IMR-90 (cell line): ENCODE measurements around the gene RNF212B. TPM values are rescaled to one million over a fixed set of nuclear protein-coding genes. Genes with fewer than 3 reads are reported as not detected.

ENCODE experiments used
- ATAC-seq: fragments of 200-7000 bp; cut with Tn5 transposase; 2 replicates; pipeline ENCODE4 v1.9.1; 2020; ENCODE audit warnings: low read depth, mild to moderate bottlenecking, moderate library complexity
- BruUV-seq: library from RNA; stranded (reverse); fragments of 400-500 nt; replicated peaks from 2 replicates; lab custom pipeline; 2021; lab: Mats Ljungman, UMichigan
- CTCF ChIA-PET: fragments of 300-600 bp; formaldehyde crosslinking; extraction: SDS; loops from one replicate; lab custom pipeline; 2021; ENCODE audit warnings: antibody characterized with exemption; lab: Yijun Ruan, JAX
- POLR2A ChIA-PET: fragments of 300-600 bp; sonication (Branson Sonifier 250); formaldehyde crosslinking; loops from one replicate; lab custom pipeline; 2022; ENCODE audit warnings: antibody characterized with exemption; ENCODE audit not compliant: unreplicated experiment; lab: Charles Lee
- DNase-seq: peaks from one replicate; pipeline ENCODE4 v3.0.0; 2013
- H2AFZ ChIP-seq: replicated peaks from 2 replicates; pipeline ENCODE3; 2013; ENCODE audit warnings: low read length, mild to moderate bottlenecking; ENCODE audit not compliant: poor library complexity
- H2AK5ac ChIP-seq: 2 replicates; pipeline ENCODE4 v1.6.1; 2013; ENCODE audit warnings: low read depth, low read length, inconsistent platforms
- H2AK9ac ChIP-seq: replicated peaks from 2 replicates; pipeline ENCODE3; 2013; ENCODE audit warnings: mild to moderate bottlenecking, low read depth, low read length, moderate library complexity; ENCODE audit not compliant: poor library complexity
- H2BK120ac ChIP-seq: 2 replicates; pipeline ENCODE4 v1.6.1; 2013; ENCODE audit warnings: low read depth, low read length, inconsistent platforms
- H2BK15ac ChIP-seq: 3 replicates; pipeline ENCODE4 v1.6.1; 2013; ENCODE audit warnings: low read depth, low read length, inconsistent platforms
- H2BK20ac ChIP-seq: 2 replicates; pipeline ENCODE4 v1.6.1; 2013; ENCODE audit warnings: low read depth, mild to moderate bottlenecking, inconsistent platforms, low read length, moderate library complexity
- H2BK5ac ChIP-seq: 2 replicates; pipeline ENCODE4 v1.6.1; 2013; ENCODE audit warnings: mild to moderate bottlenecking, low read depth, low read length, inconsistent platforms; ENCODE audit not compliant: poor library complexity, severe bottlenecking
- H3K14ac ChIP-seq: replicated peaks from 2 replicates; pipeline ENCODE4 v1.6.1; 2013; ENCODE audit warnings: low read depth, low read length, inconsistent platforms
- H3K18ac ChIP-seq: 2 replicates; pipeline ENCODE4 v1.6.1; 2013; ENCODE audit warnings: low read depth, low read length, control low read depth
- H3K23ac ChIP-seq: 2 replicates; pipeline ENCODE4 v1.6.1; 2013; ENCODE audit warnings: low read depth, low read length, inconsistent platforms
- H3K27ac ChIP-seq: 2 replicates; pipeline ENCODE4 v1.5.1; 2013; ENCODE audit warnings: mild to moderate bottlenecking, control low read depth, low read length; ENCODE audit not compliant: insufficient read depth
- H3K27me3 ChIP-seq: 2 replicates; pipeline ENCODE4 v1.6.1; 2013; ENCODE audit warnings: low read length; ENCODE audit not compliant: control insufficient read depth, insufficient read depth
- H3K36me3 ChIP-seq: 2 replicates; pipeline ENCODE4 v1.6.1; 2013; ENCODE audit warnings: low read length, mixed read lengths; ENCODE audit not compliant: control insufficient read depth, insufficient read depth
- H3K4ac ChIP-seq: 2 replicates; pipeline ENCODE4 v1.6.1; 2013; ENCODE audit warnings: low read depth, low read length, inconsistent platforms
- H3K4me1 ChIP-seq: 2 replicates; pipeline ENCODE4 v1.6.1; 2013; ENCODE audit warnings: low read length, mixed read lengths; ENCODE audit not compliant: control insufficient read depth, insufficient read depth
- H3K4me2 ChIP-seq: 2 replicates; pipeline ENCODE4 v1.6.1; 2013; ENCODE audit warnings: low read depth, mild to moderate bottlenecking, control low read depth, low read length, moderate library complexity
- H3K4me3 ChIP-seq: 2 replicates; pipeline ENCODE4 v1.5.1; 2013; ENCODE audit warnings: low read depth, mild to moderate bottlenecking, control low read depth, low read length, moderate library complexity; ENCODE audit not compliant: insufficient read depth
- H3K56ac ChIP-seq: 2 replicates; pipeline ENCODE4 v1.6.1; 2013; ENCODE audit warnings: low read length, inconsistent platforms; ENCODE audit not compliant: insufficient read depth; ENCODE audit errors: extremely low read depth
- H3K79me1 ChIP-seq, 2 experiments: 2 replicates each; pipeline ENCODE4 v1.6.1; 2013; ENCODE audit warnings: low read length in 2 of 2, inconsistent platforms in 1 of 2, low read depth in 1 of 2
- H3K9ac ChIP-seq: 2 replicates; pipeline ENCODE4 v1.6.1; 2013; ENCODE audit warnings: low read depth, low read length, control low read depth
- H3K9me1 ChIP-seq: 2 replicates; pipeline ENCODE4 v1.6.1; 2013; ENCODE audit warnings: low read length, inconsistent platforms; ENCODE audit not compliant: insufficient read depth
- H3K9me3 ChIP-seq: 2 replicates; pipeline ENCODE4 v1.6.1; 2013; ENCODE audit warnings: low read length; ENCODE audit not compliant: control insufficient read depth, insufficient read depth
- H4K20me1 ChIP-seq: 2 replicates; pipeline ENCODE4 v1.6.1; 2013; ENCODE audit warnings: low read length, inconsistent platforms; ENCODE audit not compliant: insufficient read depth
- H4K5ac ChIP-seq: 2 replicates; pipeline ENCODE4 v1.6.1; 2013; ENCODE audit warnings: mild to moderate bottlenecking, low read depth, low read length, control low read depth
- H4K8ac ChIP-seq, 2 experiments: 2 replicates each; pipeline ENCODE4 v1.6.1; 2013; ENCODE audit warnings: low read depth in 2 of 2, low read length in 2 of 2, control low read depth in 1 of 2, inconsistent platforms in 1 of 2
- H4K91ac ChIP-seq: 2 replicates; pipeline ENCODE4 v1.6.1; 2013; ENCODE audit warnings: low read depth, low read length, inconsistent platforms; ENCODE audit not compliant: insufficient read depth
- BHLHE40 ChIP-seq: fragments of 150-350 bp; IDR thresholded peaks from 2 replicates; pipeline ENCODE4 v1.6.1; 2016; ENCODE audit warnings: mild to moderate bottlenecking, low read depth, low read length
- CEBPB ChIP-seq: IDR thresholded peaks from 2 replicates; pipeline ENCODE4 v1.6.1; 2012; ENCODE audit warnings: low read depth, low read length, improper control_type of control experiment
- CHD1 ChIP-seq: IDR thresholded peaks from 2 replicates; pipeline ENCODE4 v1.6.1; 2012; ENCODE audit warnings: low read depth, low read length, improper control_type of control experiment
- FOS ChIP-seq: fragments of 150-350 bp; IDR thresholded peaks from 2 replicates; pipeline ENCODE4 v1.6.1; 2016; ENCODE audit warnings: low read depth, low read length
- MAFK ChIP-seq: IDR thresholded peaks from 2 replicates; pipeline ENCODE4 v1.6.1; 2012; ENCODE audit warnings: low read depth, low read length, improper control_type of control experiment
- MAZ ChIP-seq: IDR thresholded peaks from 2 replicates; pipeline ENCODE4 v1.6.1; 2012; ENCODE audit warnings: low read depth, mild to moderate bottlenecking, low read length, improper control_type of control experiment, moderate library complexity, borderline replicate concordance
- MXI1 ChIP-seq: IDR thresholded peaks from 2 replicates; pipeline ENCODE4 v1.6.1; 2012; ENCODE audit warnings: low read depth, mild to moderate bottlenecking, low read length, moderate library complexity, borderline replicate concordance
- POLR2A ChIP-seq: IDR thresholded peaks from 2 replicates; pipeline ENCODE4 v1.6.1; 2012; ENCODE audit warnings: mild to moderate bottlenecking, low read depth, low read length
- RAD21 ChIP-seq: IDR thresholded peaks from 2 replicates; pipeline ENCODE4 v1.6.1; 2012; ENCODE audit warnings: low read length, improper control_type of control experiment
- RCOR1 ChIP-seq: IDR thresholded peaks from 2 replicates; pipeline ENCODE4 v1.6.1; 2012; ENCODE audit warnings: mild to moderate bottlenecking, low read length, improper control_type of control experiment; ENCODE audit not compliant: insufficient replicate concordance
- RFX5 ChIP-seq: IDR thresholded peaks from 2 replicates; pipeline ENCODE4 v1.8.0; 2012; ENCODE audit warnings: low read depth, mild to moderate bottlenecking, low read length, moderate library complexity
- SMC3 ChIP-seq: fragments of 150-350 bp; IDR thresholded peaks from 2 replicates; pipeline ENCODE4 v1.6.1; 2016; ENCODE audit warnings: low read depth, mild to moderate bottlenecking, antibody characterized with exemption, low read length, moderate library complexity
- WGBS, 2 experiments: methylation state at CpG; one replicate each; pipeline versions ENCODE4 v1.1.5 to v1.1.7; 2013; ENCODE audit warnings: missing lambda C conversion rate in 2 of 2; ENCODE audit not compliant: insufficient read length in 1 of 2; ENCODE audit errors: extremely low coverage in 2 of 2; 5-methylcytosine and 5-hydroxymethylcytosine counted together
- dilution Hi-C: fragments of 300-500 bp; cut with HindIII; formaldehyde crosslinking; loops from one replicate; pipeline ENCODE4 v1.14.3; 2018; ENCODE audit warnings: low sequenced_read_pairs; ENCODE audit not compliant: unreplicated experiment
- in situ Hi-C: fragments of 300-500 bp; cut with MboI; formaldehyde crosslinking; loops from 3 replicates; pipeline ENCODE4 v1.14.3; 2019; ENCODE audit warnings: low sequenced_read_pairs, inconsistent platforms, mixed read lengths
- intact Hi-C: fragments of 100-400 bp; cut with micrococcal nuclease; formaldehyde crosslinking; loops from 2 replicates; pipeline ENCODE4 v1.10.0; 2022
- polyA plus RNA-seq, 3 experiments: library from polyadenylated mRNA; depleted of rRNA; stranded (reverse); fragments of >200 nt; gene quantifications; 2 replicates each; pipeline ENCODE4 v1.2.3, GENCODE V29; 2012; ENCODE audit warnings: low replicate concordance in 1 of 3
- total RNA-seq: library from RNA; depleted of rRNA; stranded (reverse); fragments of >200 nt; gene quantifications from 2 replicates; pipeline ENCODE4 v1.2.3, GENCODE V29; 2012
- TF ChIP-seq, protein P1 (sequence below): conservative IDR thresholded peaks from 2 replicates; pipeline ENCODE4 v1.5.1; 2012; ENCODE audit warnings: mild to moderate bottlenecking, low read depth, low read length, improper control_type of control experiment
- TF ChIP-seq, protein P2 (sequence below): fragments of 150-350 bp; IDR thresholded peaks from 2 replicates; pipeline ENCODE4 v1.6.1; 2017; ENCODE audit warnings: mild to moderate bottlenecking, antibody characterized with exemption, low read length, low read depth

RNF212B gene
- total and polyA plus RNA-seq, 2 of the 4 experiments (the other 2 are of a cell fraction): not detected

DNA sequence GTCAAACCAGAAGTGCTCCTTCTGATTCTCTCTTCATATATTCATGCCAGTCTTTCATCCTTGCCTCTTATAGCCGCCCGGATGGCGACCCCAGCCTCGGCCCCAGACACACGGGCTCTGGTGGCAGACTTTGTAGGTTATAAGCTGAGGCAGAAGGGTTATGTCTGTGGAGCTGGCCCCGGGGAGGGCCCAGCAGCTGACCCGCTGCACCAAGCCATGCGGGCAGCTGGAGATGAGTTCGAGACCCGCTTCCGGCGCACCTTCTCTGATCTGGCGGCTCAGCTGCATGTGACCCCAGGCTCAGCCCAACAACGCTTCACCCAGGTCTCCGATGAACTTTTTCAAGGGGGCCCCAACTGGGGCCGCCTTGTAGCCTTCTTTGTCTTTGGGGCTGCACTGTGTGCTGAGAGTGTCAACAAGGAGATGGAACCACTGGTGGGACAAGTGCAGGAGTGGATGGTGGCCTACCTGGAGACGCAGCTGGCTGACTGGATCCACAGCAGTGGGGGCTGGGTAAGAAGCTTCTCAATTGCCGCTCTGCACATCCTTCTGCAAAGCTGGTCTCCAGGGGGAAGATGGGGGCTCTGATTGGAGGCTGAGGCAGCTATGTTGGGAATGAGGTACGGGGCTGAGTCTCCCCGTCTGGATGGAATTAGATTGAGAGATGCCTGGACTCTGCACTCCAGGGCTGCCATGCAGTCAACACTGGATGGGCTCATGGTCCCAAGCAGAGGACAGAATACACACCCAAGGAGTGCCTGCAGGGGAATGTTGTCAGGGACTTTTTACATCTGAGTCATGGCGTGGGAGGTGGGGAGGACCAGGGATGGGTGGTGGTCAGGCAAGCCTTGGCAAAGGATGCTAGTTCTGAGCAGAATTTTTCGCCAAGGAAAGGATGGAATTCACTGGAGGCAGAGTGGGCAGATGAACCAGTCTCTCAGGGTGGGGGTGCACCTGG, 70.2 kb downstream of the RNF212B start:
- Histone ChIP-seq H4K5ac (no peak overlapping the region), H4K20me1 (peaks cover 35% of the 10 kb centered on the region), H3K4ac (peak overlapping the region; percentile 83), H2BK15ac (no peak overlapping the region), H3K4me2 (peak overlapping the region; percentile 87), H3K9me1 (peaks cover 20% of the 10 kb centered on the region; the same call in 1 of the 2 replicates), H3K27me3 (no peaks in the 10 kb centered on the region), H3K23ac (peak overlapping the region; percentile 61; the same call in 1 of the 2 replicates), H3K27ac (peak overlapping the region; percentile 23; the same call in 1 of the 2 replicates), H3K4me3 (peak overlapping the region; percentile 87), H2BK5ac (no peak overlapping the region), H3K9me3 (no peaks in the 10 kb centered on the region), H2AK9ac (peak overlapping the region; percentile 66), H3K4me1 (peaks cover 19% of the 10 kb centered on the region), H2BK120ac (no peak overlapping the region), H4K91ac (no peak overlapping the region), H4K8ac (peak overlapping the region in 1 of 2 experiments; percentile 97; a peak in 2 of 4 replicates), H2BK20ac (no peak overlapping the region), H3K18ac (no peak overlapping the region), H3K56ac (no peak overlapping the region), H3K9ac (peak overlapping the region; percentile 92), H2AFZ (no peak overlapping the region), H3K14ac (0 out of 2 replicates have a peak overlapping the region, but pooled peaks have one; percentile 90), H2AK5ac (peak overlapping the region; percentile 76), H3K79me1 (peaks cover 20 to 53% of the 10 kb centered on the region in 2 experiments), H3K36me3 (peaks cover 35% of the 10 kb centered on the region)
- ATAC-seq: no peak
- 98% methylated on average over 11 of the region's 22 CpGs; no CpG with 5 or more reads in 1 of the 2 experiments for whole genome bisulfite sequencing, 2 experiments
- in situ Hi-C loops: loop anchor here (10.0 to 25.0 kb wide), 4 partner anchors 193 to 1129 kb away; partner anchors contain the start of genes CBLN3, CEBPE, EMC9 and FITM1
- intact Hi-C loops: loop anchor here (10.0 kb wide), 1 partner anchor 753 kb away; no protein-coding TSS in a partner anchor
- dilution Hi-C loops: no loop called here
- BruUV-seq: no TSS peak
- DNase-seq: peak; percentile 47
- ChIA-PET CTCF (interaction anchor here (1.2 kb wide), 1 partner anchor 187 kb away, joined by 4 read pairs; no protein-coding TSS in a partner anchor), POLR2A (interaction anchor here (1.2 kb wide), 1 partner anchor 13 kb away, joined by 3 read pairs; the partner anchor contains the start of gene PABPN1)
- TF ChIP-seq FOS (no peak), SMC3 (no peak), RCOR1 (no peak), MAZ (no peak), MAFK (no peak), RAD21 (no peak), RFX5 (no peak), BHLHE40 (no peak), POLR2A (no peak), CHD1 (no peak), CEBPB (no peak), MXI1 (no peak)
- TF ChIP-seq, protein P1, sequence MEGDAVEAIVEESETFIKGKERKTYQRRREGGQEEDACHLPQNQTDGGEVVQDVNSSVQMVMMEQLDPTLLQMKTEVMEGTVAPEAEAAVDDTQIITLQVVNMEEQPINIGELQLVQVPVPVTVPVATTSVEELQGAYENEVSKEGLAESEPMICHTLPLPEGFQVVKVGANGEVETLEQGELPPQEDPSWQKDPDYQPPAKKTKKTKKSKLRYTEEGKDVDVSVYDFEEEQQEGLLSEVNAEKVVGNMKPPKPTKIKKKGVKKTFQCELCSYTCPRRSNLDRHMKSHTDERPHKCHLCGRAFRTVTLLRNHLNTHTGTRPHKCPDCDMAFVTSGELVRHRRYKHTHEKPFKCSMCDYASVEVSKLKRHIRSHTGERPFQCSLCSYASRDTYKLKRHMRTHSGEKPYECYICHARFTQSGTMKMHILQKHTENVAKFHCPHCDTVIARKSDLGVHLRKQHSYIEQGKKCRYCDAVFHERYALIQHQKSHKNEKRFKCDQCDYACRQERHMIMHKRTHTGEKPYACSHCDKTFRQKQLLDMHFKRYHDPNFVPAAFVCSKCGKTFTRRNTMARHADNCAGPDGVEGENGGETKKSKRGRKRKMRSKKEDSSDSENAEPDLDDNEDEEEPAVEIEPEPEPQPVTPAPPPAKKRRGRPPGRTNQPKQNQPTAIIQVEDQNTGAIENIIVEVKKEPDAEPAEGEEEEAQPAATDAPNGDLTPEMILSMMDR: no peak
- TF ChIP-seq, protein P2, sequence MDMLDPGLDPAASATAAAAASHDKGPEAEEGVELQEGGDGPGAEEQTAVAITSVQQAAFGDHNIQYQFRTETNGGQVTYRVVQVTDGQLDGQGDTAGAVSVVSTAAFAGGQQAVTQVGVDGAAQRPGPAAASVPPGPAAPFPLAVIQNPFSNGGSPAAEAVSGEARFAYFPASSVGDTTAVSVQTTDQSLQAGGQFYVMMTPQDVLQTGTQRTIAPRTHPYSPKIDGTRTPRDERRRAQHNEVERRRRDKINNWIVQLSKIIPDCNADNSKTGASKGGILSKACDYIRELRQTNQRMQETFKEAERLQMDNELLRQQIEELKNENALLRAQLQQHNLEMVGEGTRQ: no peak
